A673 (cell line): ENCODE results near the gene CD8B2. TPM values are rescaled to one million over a fixed set of nuclear protein-coding genes. Genes with fewer than 3 reads are reported as not detected.

Experiments
- BruUV-seq: library from RNA; stranded (reverse); fragments of 400-500 nt; replicated peaks from 2 replicates; lab custom pipeline; 2021; lab: Mats Ljungman, UMichigan
- CTCF ChIA-PET: fragments of 300-600 bp; sonication (Branson Sonifier 250); formaldehyde crosslinking; loops from one replicate; lab custom pipeline; 2022; ENCODE audit warnings: antibody characterized with exemption; lab: Charles Lee
- POLR2A ChIA-PET: fragments of 300-600 bp; sonication (Branson Sonifier 250); formaldehyde crosslinking; loops from one replicate; lab custom pipeline; 2022; ENCODE audit warnings: antibody characterized with exemption; ENCODE audit not compliant: low non-redundant PET; lab: Charles Lee
- DNase-seq: peaks from one replicate; pipeline ENCODE4 v3.0.0-alpha.2; 2015; ENCODE audit warnings: low spot score
- H3K27ac ChIP-seq: fragments of 200-600 bp; sonication (generic); 2 replicates; pipeline ENCODE4 v1.5.1; 2016; ENCODE audit warnings: mixed run types, low read depth, mild to moderate bottlenecking, mixed read lengths, antibody characterized with exemption, low read length; ENCODE audit not compliant: poor library complexity, severe bottlenecking
- H3K27me3 ChIP-seq: fragments of 200-600 bp; sonication (generic); replicated peaks from 2 replicates; pipeline ENCODE4 v1.6.1; 2017; ENCODE audit warnings: mixed run types, low read depth, mild to moderate bottlenecking, mixed read lengths, antibody characterized with exemption, low read length; ENCODE audit not compliant: insufficient read depth, poor library complexity
- H3K36me3 ChIP-seq: fragments of 200-600 bp; sonication (generic); 2 replicates; pipeline ENCODE4 v1.6.1; 2016; ENCODE audit warnings: mixed run types, mild to moderate bottlenecking, mixed read lengths, antibody characterized with exemption, low read length; ENCODE audit not compliant: insufficient read depth, poor library complexity, severe bottlenecking
- H3K4me1 ChIP-seq: fragments of 200-600 bp; sonication (generic); 2 replicates; pipeline ENCODE4 v1.6.1; 2017; ENCODE audit warnings: mixed run types, mild to moderate bottlenecking, mixed read lengths, antibody characterized with exemption, low read length; ENCODE audit not compliant: insufficient read depth, poor library complexity, severe bottlenecking
- H3K4me3 ChIP-seq: fragments of 200-600 bp; sonication (generic); 2 replicates; pipeline ENCODE4 v1.5.1; 2016; ENCODE audit warnings: low read depth, mixed run types, mild to moderate bottlenecking, mixed read lengths, low read length; ENCODE audit not compliant: poor library complexity, severe bottlenecking
- H3K9me3 ChIP-seq: fragments of 200-600 bp; sonication (generic); 2 replicates; pipeline ENCODE4 v1.6.1; 2016; ENCODE audit warnings: mixed run types, low read depth, mild to moderate bottlenecking, mixed read lengths, antibody characterized with exemption, low read length; ENCODE audit not compliant: poor library complexity, severe bottlenecking
- EZH2 ChIP-seq: fragments of 200-600 bp; sonication (generic); IDR thresholded peaks from 2 replicates; pipeline ENCODE4 v1.6.1; 2017; ENCODE audit warnings: borderline replicate concordance, low read depth, mild to moderate bottlenecking, mixed read lengths, antibody characterized with exemption, low read length; ENCODE audit not compliant: poor library complexity, severe bottlenecking
- intact Hi-C: fragments of 100-400 bp; cut with micrococcal nuclease; formaldehyde crosslinking; loops from one replicate; pipeline ENCODE4 v1.10.0; 2022; ENCODE audit not compliant: unreplicated experiment
- total RNA-seq: library from RNA; stranded (reverse); gene quantifications from 2 replicates; pipeline ENCODE4 v1.2.3, GENCODE V29; 2021
- TF ChIP-seq, protein P1 (sequence below): fragments of 300-800, 200-600 bp; sonication (generic); conservative IDR thresholded peaks from 2 replicates; pipeline ENCODE4 v1.5.1; 2017; ENCODE audit warnings: low read depth, mild to moderate bottlenecking, antibody characterized with exemption, low read length, moderate library complexity, mixed read lengths

The CD8B2 gene
- total RNA-seq, 1 experiment from 2014 or later, result not detected

DNA sequence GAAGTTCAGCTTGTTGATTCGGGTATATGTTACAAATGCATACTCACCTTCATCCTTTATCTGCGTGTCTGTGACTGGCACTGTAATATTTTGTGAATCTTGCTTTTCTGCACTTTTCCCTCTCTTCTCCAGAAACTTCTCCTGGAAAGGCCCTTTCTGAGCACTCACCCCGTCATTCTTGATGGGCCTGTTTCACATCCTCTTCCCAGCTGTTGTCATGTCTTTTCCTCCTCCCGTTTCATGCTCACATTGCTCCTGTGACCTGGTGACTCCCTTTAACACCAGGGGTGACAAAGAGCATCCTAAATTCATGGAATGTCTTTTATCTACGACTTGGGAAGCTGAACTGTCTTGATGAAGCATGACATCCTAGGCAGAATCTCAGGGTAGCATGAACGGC is 65.8 kb downstream of the CD8B2 start:
- intact Hi-C loops, result no loop called here
- Histone ChIP-seq H3K36me3 (no peaks in the 10 kb centered on the region), H3K4me3 (no peak overlapping the region), H3K9me3 (no peaks in the 10 kb centered on the region), H3K4me1 (no peaks in the 10 kb centered on the region), H3K27me3 (no peaks in the 10 kb centered on the region), H3K27ac (no peak overlapping the region)
- ChIA-PET CTCF (no interaction called here), POLR2A (no interaction called here)
- TF ChIP-seq, protein P1, sequence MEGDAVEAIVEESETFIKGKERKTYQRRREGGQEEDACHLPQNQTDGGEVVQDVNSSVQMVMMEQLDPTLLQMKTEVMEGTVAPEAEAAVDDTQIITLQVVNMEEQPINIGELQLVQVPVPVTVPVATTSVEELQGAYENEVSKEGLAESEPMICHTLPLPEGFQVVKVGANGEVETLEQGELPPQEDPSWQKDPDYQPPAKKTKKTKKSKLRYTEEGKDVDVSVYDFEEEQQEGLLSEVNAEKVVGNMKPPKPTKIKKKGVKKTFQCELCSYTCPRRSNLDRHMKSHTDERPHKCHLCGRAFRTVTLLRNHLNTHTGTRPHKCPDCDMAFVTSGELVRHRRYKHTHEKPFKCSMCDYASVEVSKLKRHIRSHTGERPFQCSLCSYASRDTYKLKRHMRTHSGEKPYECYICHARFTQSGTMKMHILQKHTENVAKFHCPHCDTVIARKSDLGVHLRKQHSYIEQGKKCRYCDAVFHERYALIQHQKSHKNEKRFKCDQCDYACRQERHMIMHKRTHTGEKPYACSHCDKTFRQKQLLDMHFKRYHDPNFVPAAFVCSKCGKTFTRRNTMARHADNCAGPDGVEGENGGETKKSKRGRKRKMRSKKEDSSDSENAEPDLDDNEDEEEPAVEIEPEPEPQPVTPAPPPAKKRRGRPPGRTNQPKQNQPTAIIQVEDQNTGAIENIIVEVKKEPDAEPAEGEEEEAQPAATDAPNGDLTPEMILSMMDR, result no peak
- TF ChIP-seq EZH2, result no peak
- no TSS peak for BruUV-seq
- no peak for DNase-seq

DNA sequence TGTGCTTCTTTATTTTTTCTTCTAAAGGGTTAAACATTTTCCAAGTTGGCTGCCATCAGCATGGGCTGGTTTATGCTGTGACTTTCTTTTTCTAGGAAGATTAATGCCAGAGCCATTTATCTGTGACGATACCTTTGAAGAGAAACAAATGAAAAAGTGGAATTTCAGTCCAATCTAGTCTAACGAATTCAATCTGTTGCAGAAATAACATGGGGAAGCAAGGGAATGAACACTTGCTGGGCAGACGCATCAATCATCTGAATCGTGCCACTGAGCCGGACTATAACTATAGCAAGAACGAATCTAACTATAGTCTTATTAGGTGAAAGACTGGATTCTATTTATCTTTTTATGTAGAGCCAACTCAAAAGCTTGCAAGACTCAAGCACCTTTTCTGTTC is 66.2 kb downstream of the CD8B2 start:
- intact Hi-C loops, result no loop called here
- H3K27ac ChIP-seq, result no peak overlapping the region
- TF ChIP-seq, protein P1, result no peak
- TF ChIP-seq EZH2, result no peak
- H3K4me1 ChIP-seq, result no peaks in the 10 kb centered on the region
- H3K36me3 ChIP-seq, result no peaks in the 10 kb centered on the region
- DNase-seq, result no peak
- ChIA-PET POLR2A (no interaction called here), CTCF (no interaction called here)
- H3K9me3 ChIP-seq, result no peaks in the 10 kb centered on the region
- H3K4me3 ChIP-seq, result no peak overlapping the region
- BruUV-seq, result no TSS peak
- no peaks in the 10 kb centered on the region for H3K27me3 ChIP-seq

DNA sequence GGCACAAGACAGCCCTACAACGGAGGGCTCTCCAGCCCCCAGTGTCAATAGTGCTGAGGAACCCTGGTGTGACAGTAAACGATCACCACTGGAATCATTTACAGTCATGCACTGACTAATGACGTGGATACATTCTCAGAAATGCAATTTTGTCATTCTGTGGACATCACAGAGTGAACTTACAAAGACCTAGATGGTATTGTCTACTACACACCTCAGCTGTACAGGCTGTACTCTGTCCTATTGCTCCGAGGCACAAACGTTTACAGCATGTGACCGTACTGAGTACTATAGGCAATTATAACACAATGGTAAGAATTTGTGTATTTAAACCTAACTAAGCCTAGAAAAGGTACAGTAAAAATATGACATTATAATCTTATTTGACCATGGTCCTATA is 67.2 kb downstream of the CD8B2 start:
- no peaks in the 10 kb centered on the region for H3K9me3 ChIP-seq
- no peak for DNase-seq
- no peaks in the 10 kb centered on the region for H3K4me1 ChIP-seq
- H3K4me3 ChIP-seq, result no peak overlapping the region
- no peak overlapping the region for H3K27ac ChIP-seq
- ChIA-PET POLR2A (no interaction called here), CTCF (no interaction called here)
- intact Hi-C loops, result no loop called here
- H3K27me3 ChIP-seq, result no peaks in the 10 kb centered on the region
- no peak for TF ChIP-seq EZH2
- TF ChIP-seq, protein P1, result no peak
- BruUV-seq, result no TSS peak
- no peaks in the 10 kb centered on the region for H3K36me3 ChIP-seq
